Smooth muscle cell of the umbilical artery (primary cell): ENCODE data around the gene CD247. TPM values are rescaled to one million over a fixed set of nuclear protein-coding genes. Genes with fewer than 3 reads are reported as not detected.

ENCODE experiments used
- total RNA-seq: library from RNA; depleted of rRNA; stranded (reverse); fragments of >200 nt; gene quantifications from 2 replicates; pipeline ENCODE4 v1.2.3, GENCODE V29; 2014

Gene CD247
- total RNA-seq: not detected in 2 replicates

GRCh38 chr1:167518331-167518700 is at the start of gene CD247:
Gene CD247 (minus strand): TSS chr1:167518529. CDS start chr1:167518465, 64 bp downstream.

DNA sequence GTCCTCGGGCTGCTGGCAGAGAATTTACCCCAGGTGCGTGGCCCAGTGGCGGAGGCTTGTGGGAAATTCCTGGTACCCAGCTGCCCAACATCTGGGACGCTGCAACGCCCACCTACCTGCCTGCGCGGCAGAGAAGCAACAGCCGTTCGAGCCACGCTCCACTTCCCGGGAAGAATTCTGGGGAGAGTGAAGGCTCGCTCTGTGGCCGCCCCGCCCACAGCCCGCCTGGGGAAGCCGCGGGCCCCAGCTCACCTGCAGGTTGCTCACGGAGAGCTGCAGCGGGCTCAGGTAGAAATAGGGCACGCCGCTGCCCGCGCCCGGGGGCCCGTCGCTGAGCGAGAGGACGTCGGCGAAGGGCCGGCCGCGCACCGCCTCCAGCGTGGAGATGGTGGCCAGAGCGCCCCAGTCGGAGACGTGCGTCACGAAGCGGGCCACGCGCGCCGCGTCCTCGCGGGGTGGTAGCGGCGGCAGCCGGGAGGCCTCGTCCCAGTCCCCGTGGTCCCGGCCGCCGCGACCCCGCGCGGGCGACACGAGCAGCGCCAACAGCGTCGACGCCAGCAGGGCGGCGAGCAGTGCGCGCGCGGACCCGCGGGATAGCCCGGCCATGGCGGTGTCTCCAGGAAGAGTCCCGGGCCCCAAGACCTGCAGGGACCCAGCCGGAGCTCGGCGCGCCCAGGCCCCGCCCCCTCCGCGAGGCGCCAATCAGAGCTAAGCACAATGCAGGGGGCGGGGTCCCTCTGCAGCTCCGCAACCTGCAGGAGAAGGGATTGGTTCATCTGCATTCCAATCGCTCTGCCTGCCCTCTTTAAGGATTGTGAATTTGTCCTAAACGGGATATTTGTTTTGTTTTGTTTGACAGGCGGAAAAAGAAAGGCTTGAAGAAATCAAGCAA is 35.1 kb upstream of the CD247 start, which contains the start of gene CREG1:
Gene CREG1 (minus strand): TSS at position 627 of the 892 bp plus-strand sequence.

Other genes starting within 250 kb of the CD247 start
- gene CREG1, start 35.2 kb upstream of the CD247 start, total RNA-seq: 48.6 and 153 TPM in 2 replicates
- not detected in 2 replicates for gene RCSD1, start 111.7 kb upstream of the CD247 start, total RNA-seq
- 156 and 235 TPM in 2 replicates for gene MPZL1, start 203.5 kb upstream of the CD247 start, total RNA-seq